Measurements from ENCODE around the gene PACSIN3. TPM values are rescaled to one million over a fixed set of nuclear protein-coding genes. Genes with fewer than 3 reads are reported as not detected.
A peak's percentile ranks its signal among the peaks of the same experiment; 100 is the strongest.

PACSIN3 gene
- polyA plus RNA-seq, 1 donor from 2014 or later = not detected

DNA sequence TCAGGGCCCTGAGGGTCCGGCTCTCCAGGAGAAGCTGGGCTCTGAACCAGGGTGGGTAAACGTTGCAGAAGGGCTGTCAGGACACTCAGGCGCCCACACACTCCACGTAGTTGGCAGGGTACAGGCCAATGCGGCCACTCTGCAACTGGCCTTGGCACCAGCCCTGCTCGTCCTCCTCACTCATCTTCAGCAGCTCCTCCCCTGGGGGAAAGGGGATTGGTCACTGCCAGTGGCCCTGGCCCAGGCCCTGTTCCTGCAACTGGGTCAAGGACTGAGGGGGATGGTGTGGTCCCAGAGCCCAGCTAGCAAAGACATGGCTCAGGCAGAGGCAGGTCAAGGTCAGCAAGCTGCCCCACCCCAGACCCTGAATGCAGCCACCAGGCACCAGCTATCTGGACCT is 8.4 kb downstream of the PACSIN3 start:
- no peaks in the 10 kb centered on the region for H3K9me3 ChIP-seq (ENCODE audit: low read length)
- H3K27ac ChIP-seq (ENCODE audit: low read length) = peak overlapping the region; percentile 83
- no peak overlapping the region for H2AFZ ChIP-seq (ENCODE audit: low read depth, low read length)
- peak overlapping the region; percentile 96 for H3K9ac ChIP-seq (ENCODE audit: low read length)
- no peaks in the 10 kb centered on the region for H3K27me3 ChIP-seq (ENCODE audit: insufficient read depth, low read depth, low read length)
- H3K4me2 ChIP-seq (ENCODE audit: low read length) = no peak overlapping the region
- H4K20me1 ChIP-seq (ENCODE audit: insufficient read depth) = no peaks in the 10 kb centered on the region
- no peaks in the 10 kb centered on the region for H3K9me2 ChIP-seq (ENCODE audit: insufficient read depth, low read length)
- H3F3A ChIP-seq (ENCODE audit: insufficient read depth, low read length, poor library complexity, severe bottlenecking) = no peaks in the 10 kb centered on the region
- H3K36me3 ChIP-seq (ENCODE audit: insufficient read depth, low read length) = no peaks in the 10 kb centered on the region
- TF ChIP-seq SMC3 (conservative IDR thresholded peaks at IDR 0.05; ENCODE audit: poor library complexity) (no peak), RAD21 (conservative IDR thresholded peaks at IDR 0.05) (no peak), EP300 (conservative IDR thresholded peaks at IDR 0.05; ENCODE audit: poor library complexity, severe bottlenecking) (no peak), TAF1 (IDR thresholded peaks at IDR 0.05; ENCODE audit: low read depth) (no peak), POLR2AphosphoS5 (IDR thresholded peaks at IDR 0.05) (no peak)
- TF ChIP-seq, protein P1, sequence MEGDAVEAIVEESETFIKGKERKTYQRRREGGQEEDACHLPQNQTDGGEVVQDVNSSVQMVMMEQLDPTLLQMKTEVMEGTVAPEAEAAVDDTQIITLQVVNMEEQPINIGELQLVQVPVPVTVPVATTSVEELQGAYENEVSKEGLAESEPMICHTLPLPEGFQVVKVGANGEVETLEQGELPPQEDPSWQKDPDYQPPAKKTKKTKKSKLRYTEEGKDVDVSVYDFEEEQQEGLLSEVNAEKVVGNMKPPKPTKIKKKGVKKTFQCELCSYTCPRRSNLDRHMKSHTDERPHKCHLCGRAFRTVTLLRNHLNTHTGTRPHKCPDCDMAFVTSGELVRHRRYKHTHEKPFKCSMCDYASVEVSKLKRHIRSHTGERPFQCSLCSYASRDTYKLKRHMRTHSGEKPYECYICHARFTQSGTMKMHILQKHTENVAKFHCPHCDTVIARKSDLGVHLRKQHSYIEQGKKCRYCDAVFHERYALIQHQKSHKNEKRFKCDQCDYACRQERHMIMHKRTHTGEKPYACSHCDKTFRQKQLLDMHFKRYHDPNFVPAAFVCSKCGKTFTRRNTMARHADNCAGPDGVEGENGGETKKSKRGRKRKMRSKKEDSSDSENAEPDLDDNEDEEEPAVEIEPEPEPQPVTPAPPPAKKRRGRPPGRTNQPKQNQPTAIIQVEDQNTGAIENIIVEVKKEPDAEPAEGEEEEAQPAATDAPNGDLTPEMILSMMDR (IDR thresholded peaks at IDR 0.05; ENCODE audit: poor library complexity, severe bottlenecking) = no peak
- TF ChIP-seq, protein P2, sequence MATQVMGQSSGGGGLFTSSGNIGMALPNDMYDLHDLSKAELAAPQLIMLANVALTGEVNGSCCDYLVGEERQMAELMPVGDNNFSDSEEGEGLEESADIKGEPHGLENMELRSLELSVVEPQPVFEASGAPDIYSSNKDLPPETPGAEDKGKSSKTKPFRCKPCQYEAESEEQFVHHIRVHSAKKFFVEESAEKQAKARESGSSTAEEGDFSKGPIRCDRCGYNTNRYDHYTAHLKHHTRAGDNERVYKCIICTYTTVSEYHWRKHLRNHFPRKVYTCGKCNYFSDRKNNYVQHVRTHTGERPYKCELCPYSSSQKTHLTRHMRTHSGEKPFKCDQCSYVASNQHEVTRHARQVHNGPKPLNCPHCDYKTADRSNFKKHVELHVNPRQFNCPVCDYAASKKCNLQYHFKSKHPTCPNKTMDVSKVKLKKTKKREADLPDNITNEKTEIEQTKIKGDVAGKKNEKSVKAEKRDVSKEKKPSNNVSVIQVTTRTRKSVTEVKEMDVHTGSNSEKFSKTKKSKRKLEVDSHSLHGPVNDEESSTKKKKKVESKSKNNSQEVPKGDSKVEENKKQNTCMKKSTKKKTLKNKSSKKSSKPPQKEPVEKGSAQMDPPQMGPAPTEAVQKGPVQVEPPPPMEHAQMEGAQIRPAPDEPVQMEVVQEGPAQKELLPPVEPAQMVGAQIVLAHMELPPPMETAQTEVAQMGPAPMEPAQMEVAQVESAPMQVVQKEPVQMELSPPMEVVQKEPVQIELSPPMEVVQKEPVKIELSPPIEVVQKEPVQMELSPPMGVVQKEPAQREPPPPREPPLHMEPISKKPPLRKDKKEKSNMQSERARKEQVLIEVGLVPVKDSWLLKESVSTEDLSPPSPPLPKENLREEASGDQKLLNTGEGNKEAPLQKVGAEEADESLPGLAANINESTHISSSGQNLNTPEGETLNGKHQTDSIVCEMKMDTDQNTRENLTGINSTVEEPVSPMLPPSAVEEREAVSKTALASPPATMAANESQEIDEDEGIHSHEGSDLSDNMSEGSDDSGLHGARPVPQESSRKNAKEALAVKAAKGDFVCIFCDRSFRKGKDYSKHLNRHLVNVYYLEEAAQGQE (IDR thresholded peaks at IDR 0.05; ENCODE audit: borderline replicate concordance) = no peak
- H3K79me2 ChIP-seq (replicated peaks; ENCODE audit: insufficient read depth, low read length) = peaks cover 35% of the 10 kb centered on the region
- H3K4me3 ChIP-seq (ENCODE audit: low read length) = peak overlapping the region; percentile 91

DNA sequence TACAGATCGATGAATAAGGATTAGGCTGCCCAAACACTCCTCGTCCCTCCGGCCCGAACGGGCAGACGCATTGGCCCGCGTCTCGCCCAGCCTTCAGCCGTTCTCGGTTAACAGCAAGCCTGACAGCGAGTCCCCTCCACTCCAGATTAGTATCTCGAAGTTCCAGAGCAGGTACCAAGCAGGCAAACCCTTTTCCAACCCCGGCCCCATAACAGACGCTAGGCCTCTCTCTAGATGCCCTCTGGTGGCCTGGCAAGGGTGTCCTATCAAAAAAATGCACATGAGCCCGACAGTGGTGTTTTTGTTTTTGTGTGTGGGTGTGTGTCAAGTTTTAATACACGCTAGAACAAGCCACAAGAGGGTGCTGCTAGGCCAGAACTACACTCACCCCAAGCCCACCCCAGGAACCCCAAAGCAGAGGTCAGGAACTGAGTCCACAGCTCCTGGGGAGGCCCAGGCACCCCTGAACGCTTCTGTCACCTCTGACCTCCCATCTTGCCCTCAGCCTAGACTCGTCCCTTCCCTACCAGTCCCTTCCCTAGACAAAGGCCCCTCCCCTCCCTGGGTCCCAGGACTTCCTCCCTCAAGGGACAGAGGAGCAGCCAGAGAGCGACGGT is 8.9 kb downstream of the PACSIN3 start:
- peak overlapping the region; percentile 83 for H3K27ac ChIP-seq (ENCODE audit: low read length)
- TF ChIP-seq, protein P2 (IDR thresholded peaks at IDR 0.05; ENCODE audit: borderline replicate concordance) = peak; percentile 0
- TF ChIP-seq RAD21 (conservative IDR thresholded peaks at IDR 0.05) = peak; percentile 73
- TF ChIP-seq, protein P1 (IDR thresholded peaks at IDR 0.05; ENCODE audit: poor library complexity, severe bottlenecking) = peak; percentile 84
- peak; percentile 18 for TF ChIP-seq MXI1 (conservative IDR thresholded peaks at IDR 0.05; ENCODE audit: poor library complexity, severe bottlenecking)
- TF ChIP-seq POLR2AphosphoS5 (IDR thresholded peaks at IDR 0.05) = no peak
- peak; percentile 83 for TF ChIP-seq SMC3 (conservative IDR thresholded peaks at IDR 0.05; ENCODE audit: poor library complexity)
- no peak for TF ChIP-seq EZH2 (IDR thresholded peaks at IDR 0.05; ENCODE audit: borderline replicate concordance, insufficient read depth, low read length, poor library complexity, severe bottlenecking)
- H2AFZ ChIP-seq (ENCODE audit: low read depth, low read length) = peak overlapping the region; percentile 56
- no peaks in the 10 kb centered on the region for H3K9me3 ChIP-seq (ENCODE audit: low read length)
- no peaks in the 10 kb centered on the region for H3K27me3 ChIP-seq (ENCODE audit: insufficient read depth, low read depth, low read length)
- H3K9ac ChIP-seq (ENCODE audit: low read length) = peak overlapping the region; percentile 96
- H3F3A ChIP-seq (ENCODE audit: insufficient read depth, low read length, poor library complexity, severe bottlenecking) = no peaks in the 10 kb centered on the region
- H3K79me2 ChIP-seq (replicated peaks; ENCODE audit: insufficient read depth, low read length) = peaks cover 39% of the 10 kb centered on the region
- peaks cover 4% of the 10 kb centered on the region for H3K36me3 ChIP-seq (ENCODE audit: insufficient read depth, low read length)
- H3K4me3 ChIP-seq (ENCODE audit: low read length) = peak overlapping the region; percentile 91
- H4K20me1 ChIP-seq (ENCODE audit: insufficient read depth) = no peaks in the 10 kb centered on the region
- H3K4me2 ChIP-seq (ENCODE audit: low read length) = peak overlapping the region; percentile 52
- no peaks in the 10 kb centered on the region for H3K9me2 ChIP-seq (ENCODE audit: insufficient read depth, low read length)
